ENCODE data around the gene MAP2K4. TPM values are rescaled to one million over a fixed set of nuclear protein-coding genes. Genes with fewer than 3 reads are reported as not detected.

The MAP2K4 gene
- total and polyA plus RNA-seq, 2 of the 4 experiments (the other 2 are of a cell fraction) = 14.5 to 32.6 TPM

- Histone ChIP-seq H3K56ac (ENCODE audit: extremely low read depth, insufficient read depth, low read length) (no peak overlapping the region), H4K20me1 (ENCODE audit: insufficient read depth, low read length) (no peaks in the 10 kb centered on the region), H3K79me1 (ENCODE audit: low read depth in 1 of 2, low read length in 2 of 2) (no peaks in the 10 kb centered on the region), H3K4me3 (ENCODE audit: insufficient read depth, low read depth, low read length) (no peak overlapping the region), H3K4ac (ENCODE audit: low read depth, low read length) (no peak overlapping the region), H3K14ac (replicated peaks; ENCODE audit: low read depth, low read length) (no peak overlapping the region), H3K36me3 (ENCODE audit: control insufficient read depth, insufficient read depth, low read length) (peaks cover 18% of the 10 kb centered on the region), H2BK5ac (ENCODE audit: low read depth, low read length, poor library complexity, severe bottlenecking) (no peak overlapping the region), H3K18ac (ENCODE audit: low read depth, low read length) (no peak overlapping the region), H3K9me3 (ENCODE audit: control insufficient read depth, insufficient read depth, low read length) (no peaks in the 10 kb centered on the region), H4K5ac (ENCODE audit: low read depth, low read length) (no peak overlapping the region), H3K9ac (ENCODE audit: low read depth, low read length) (no peak overlapping the region), H3K23ac (ENCODE audit: low read depth, low read length) (no peak overlapping the region), H2BK15ac (ENCODE audit: low read depth, low read length) (no peak overlapping the region), H2AK5ac (ENCODE audit: low read depth, low read length) (no peak overlapping the region), H2AFZ (replicated peaks; ENCODE audit: low read length, poor library complexity) (no peak overlapping the region), H4K8ac (ENCODE audit: low read depth in 2 of 2, low read length in 2 of 2) (no peak overlapping the region), H3K9me1 (ENCODE audit: insufficient read depth, low read length) (no peaks in the 10 kb centered on the region), H3K4me1 (ENCODE audit: control insufficient read depth, insufficient read depth, low read length) (no peaks in the 10 kb centered on the region), H3K27ac (ENCODE audit: insufficient read depth, low read length) (no peak overlapping the region), H2BK120ac (ENCODE audit: low read depth, low read length) (no peak overlapping the region), H2BK20ac (ENCODE audit: low read depth, low read length) (no peak overlapping the region), H3K27me3 (ENCODE audit: control insufficient read depth, insufficient read depth, low read length) (no peaks in the 10 kb centered on the region), H3K4me2 (ENCODE audit: low read depth, low read length) (no peak overlapping the region), H2AK9ac (replicated peaks; ENCODE audit: low read depth, low read length, poor library complexity) (no peak overlapping the region), H4K91ac (ENCODE audit: insufficient read depth, low read depth, low read length) (no peak overlapping the region)
- intact Hi-C loops (cut with micrococcal nuclease) (no loop called here), in situ Hi-C loops (cut with MboI; ENCODE audit: low sequenced_read_pairs) (loop anchor here (10.0 to 25.0 kb wide), 2 partner anchors 1107 to 1320 kb away; partner anchors contain the start of gene MYH3), dilution Hi-C loops (cut with HindIII; ENCODE audit: low sequenced_read_pairs, unreplicated experiment) (no loop called here)
- BruUV-seq (replicated peaks) = no TSS peak
- ATAC-seq (ENCODE audit: low read depth) (no peak), DNase-seq (no peak)
- TF ChIP-seq RCOR1 (IDR thresholded peaks at IDR 0.05; ENCODE audit: insufficient replicate concordance, low read length) (no peak), CEBPB (IDR thresholded peaks at IDR 0.05; ENCODE audit: low read depth, low read length) (no peak), RAD21 (IDR thresholded peaks at IDR 0.05; ENCODE audit: low read length) (no peak), SMC3 (IDR thresholded peaks at IDR 0.05; ENCODE audit: low read depth, low read length) (no peak), CTCF (conservative IDR thresholded peaks at IDR 0.05; ENCODE audit: low read depth, low read length) (no peak), NFE2L2 (IDR thresholded peaks at IDR 0.05; ENCODE audit: low read depth, low read length) (no peak), MAFK (IDR thresholded peaks at IDR 0.05; ENCODE audit: low read depth, low read length) (no peak), USF2 (IDR thresholded peaks at IDR 0.05; ENCODE audit: low read depth, low read length) (no peak), MXI1 (IDR thresholded peaks at IDR 0.05; ENCODE audit: borderline replicate concordance, low read depth, low read length) (no peak), ELK1 (IDR thresholded peaks at IDR 0.05; ENCODE audit: borderline replicate concordance, low read depth, low read length) (no peak), CHD1 (IDR thresholded peaks at IDR 0.05; ENCODE audit: low read depth, low read length) (no peak), POLR2A (IDR thresholded peaks at IDR 0.05; ENCODE audit: low read depth, low read length) (no peak), FOS (IDR thresholded peaks at IDR 0.05; ENCODE audit: low read depth, low read length) (no peak), MAZ (IDR thresholded peaks at IDR 0.05; ENCODE audit: borderline replicate concordance, low read depth, low read length) (no peak), BHLHE40 (IDR thresholded peaks at IDR 0.05; ENCODE audit: low read depth, low read length) (no peak), RFX5 (IDR thresholded peaks at IDR 0.05; ENCODE audit: low read depth, low read length) (no peak)
- ChIA-PET POLR2A (ENCODE audit: unreplicated experiment) (no interaction called here), CTCF (no interaction called here)
- no CpG with 5 or more reads among the region's 4 CpGs for WGBS, 2 experiments (ENCODE audit: extremely low coverage in 2 of 2, insufficient read length in 1 of 2)
Observed at GRCh38 chr17:11981862-11982261, 38.8 kb upstream of the MAP2K4 start.

Data from IMR-90 (cell line).